ENCODE results near the gene GULP1. TPM values are rescaled to one million over a fixed set of nuclear protein-coding genes. Genes with fewer than 3 reads are reported as not detected.

GULP1 gene
- total and polyA plus RNA-seq, 2 experiments from 2014 or later: 94.6 to 181 TPM

DNA sequence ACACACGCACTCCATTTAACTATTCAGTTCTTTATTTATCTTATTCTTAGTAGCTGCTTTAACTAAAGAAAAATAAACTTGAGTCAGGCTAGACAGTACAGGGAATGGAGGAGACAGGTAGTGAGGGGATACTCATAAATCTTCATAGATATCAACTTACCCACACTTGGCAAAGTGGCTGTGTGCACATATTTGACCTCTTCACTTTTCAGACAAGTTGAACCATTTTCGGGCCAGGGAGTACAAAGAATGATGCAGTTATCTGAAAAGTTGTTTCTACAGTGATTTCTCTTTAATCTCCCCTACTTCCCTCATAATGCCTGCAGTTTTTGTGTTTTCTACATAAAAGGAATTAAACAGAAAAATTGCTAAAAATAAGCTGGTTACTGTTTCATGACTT lies 307.5 kb downstream of the GULP1 start:
- no peaks in the 10 kb centered on the region for H3K9me3 Mint-ChIP-seq
- Histone ChIP-seq H3K4me3 (no peak overlapping the region), H3K27ac (ENCODE audit: low read depth) (peak overlapping the region; percentile 8; the same call in 1 of the 2 replicates), H3K36me3 (ENCODE audit: insufficient read depth) (peaks cover 8% of the 10 kb centered on the region; the same call in 1 of the 2 replicates), H3K79me2 (replicated peaks; ENCODE audit: insufficient read depth) (no peaks in the 10 kb centered on the region), H3F3A (replicated peaks; ENCODE audit: low read depth) (no peaks in the 10 kb centered on the region), H3K4me1 (ENCODE audit: insufficient read depth) (peaks cover 22% of the 10 kb centered on the region), H3K9me2 (ENCODE audit: insufficient read depth) (no peaks in the 10 kb centered on the region), H3K27me3 (ENCODE audit: insufficient read depth) (no peaks in the 10 kb centered on the region), H4K20me1 (replicated peaks; ENCODE audit: insufficient read depth) (no peaks in the 10 kb centered on the region), H3K4me2 (peak overlapping the region; percentile 24; the same call in 1 of the 2 replicates), H2AFZ (no peak overlapping the region)
- H3K27me3 Mint-ChIP-seq (ENCODE audit: insufficient read depth, low read depth, poor library complexity): no peaks in the 10 kb centered on the region
- H3K27ac Mint-ChIP-seq: no peak overlapping the region
- H3K4me3 Mint-ChIP-seq: no peak overlapping the region
- H3K36me3 Mint-ChIP-seq (ENCODE audit: low read depth): no peaks in the 10 kb centered on the region; the same call in 1 of the 3 replicates
- DNase-seq (ENCODE audit: low spot score): no peak
- TF ChIP-seq POLR2AphosphoS5 (IDR thresholded peaks at IDR 0.05; ENCODE audit: low read depth) (no peak), JUNB (IDR thresholded peaks at IDR 0.05; ENCODE audit: unreplicated experiment) (no peak), CREB1 (CRISPR knock-in tag; IDR thresholded peaks at IDR 0.05; ENCODE audit: low read depth) (no peak), EZH2 (IDR thresholded peaks at IDR 0.05; ENCODE audit: low read depth, unreplicated experiment) (no peak), NANOG (IDR thresholded peaks at IDR 0.05; ENCODE audit: borderline replicate concordance) (no peak), ZNF114 (CRISPR knock-in tag; IDR thresholded peaks at IDR 0.05) (no peak), STAT1 (IDR thresholded peaks at IDR 0.05; ENCODE audit: unreplicated experiment) (no peak), EZH2phosphoT487 (IDR thresholded peaks at IDR 0.05; ENCODE audit: unreplicated experiment) (no peak), ZNF462 (CRISPR knock-in tag; IDR thresholded peaks at IDR 0.05) (no peak), ETS1 (IDR thresholded peaks at IDR 0.05) (no peak), ZNF331 (CRISPR knock-in tag; IDR thresholded peaks at IDR 0.05; ENCODE audit: low read depth) (no peak)
- TF ChIP-seq, protein P1, sequence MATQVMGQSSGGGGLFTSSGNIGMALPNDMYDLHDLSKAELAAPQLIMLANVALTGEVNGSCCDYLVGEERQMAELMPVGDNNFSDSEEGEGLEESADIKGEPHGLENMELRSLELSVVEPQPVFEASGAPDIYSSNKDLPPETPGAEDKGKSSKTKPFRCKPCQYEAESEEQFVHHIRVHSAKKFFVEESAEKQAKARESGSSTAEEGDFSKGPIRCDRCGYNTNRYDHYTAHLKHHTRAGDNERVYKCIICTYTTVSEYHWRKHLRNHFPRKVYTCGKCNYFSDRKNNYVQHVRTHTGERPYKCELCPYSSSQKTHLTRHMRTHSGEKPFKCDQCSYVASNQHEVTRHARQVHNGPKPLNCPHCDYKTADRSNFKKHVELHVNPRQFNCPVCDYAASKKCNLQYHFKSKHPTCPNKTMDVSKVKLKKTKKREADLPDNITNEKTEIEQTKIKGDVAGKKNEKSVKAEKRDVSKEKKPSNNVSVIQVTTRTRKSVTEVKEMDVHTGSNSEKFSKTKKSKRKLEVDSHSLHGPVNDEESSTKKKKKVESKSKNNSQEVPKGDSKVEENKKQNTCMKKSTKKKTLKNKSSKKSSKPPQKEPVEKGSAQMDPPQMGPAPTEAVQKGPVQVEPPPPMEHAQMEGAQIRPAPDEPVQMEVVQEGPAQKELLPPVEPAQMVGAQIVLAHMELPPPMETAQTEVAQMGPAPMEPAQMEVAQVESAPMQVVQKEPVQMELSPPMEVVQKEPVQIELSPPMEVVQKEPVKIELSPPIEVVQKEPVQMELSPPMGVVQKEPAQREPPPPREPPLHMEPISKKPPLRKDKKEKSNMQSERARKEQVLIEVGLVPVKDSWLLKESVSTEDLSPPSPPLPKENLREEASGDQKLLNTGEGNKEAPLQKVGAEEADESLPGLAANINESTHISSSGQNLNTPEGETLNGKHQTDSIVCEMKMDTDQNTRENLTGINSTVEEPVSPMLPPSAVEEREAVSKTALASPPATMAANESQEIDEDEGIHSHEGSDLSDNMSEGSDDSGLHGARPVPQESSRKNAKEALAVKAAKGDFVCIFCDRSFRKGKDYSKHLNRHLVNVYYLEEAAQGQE (IDR thresholded peaks at IDR 0.05; ENCODE audit: unreplicated experiment): no peak
- TF ChIP-seq, protein P2, sequence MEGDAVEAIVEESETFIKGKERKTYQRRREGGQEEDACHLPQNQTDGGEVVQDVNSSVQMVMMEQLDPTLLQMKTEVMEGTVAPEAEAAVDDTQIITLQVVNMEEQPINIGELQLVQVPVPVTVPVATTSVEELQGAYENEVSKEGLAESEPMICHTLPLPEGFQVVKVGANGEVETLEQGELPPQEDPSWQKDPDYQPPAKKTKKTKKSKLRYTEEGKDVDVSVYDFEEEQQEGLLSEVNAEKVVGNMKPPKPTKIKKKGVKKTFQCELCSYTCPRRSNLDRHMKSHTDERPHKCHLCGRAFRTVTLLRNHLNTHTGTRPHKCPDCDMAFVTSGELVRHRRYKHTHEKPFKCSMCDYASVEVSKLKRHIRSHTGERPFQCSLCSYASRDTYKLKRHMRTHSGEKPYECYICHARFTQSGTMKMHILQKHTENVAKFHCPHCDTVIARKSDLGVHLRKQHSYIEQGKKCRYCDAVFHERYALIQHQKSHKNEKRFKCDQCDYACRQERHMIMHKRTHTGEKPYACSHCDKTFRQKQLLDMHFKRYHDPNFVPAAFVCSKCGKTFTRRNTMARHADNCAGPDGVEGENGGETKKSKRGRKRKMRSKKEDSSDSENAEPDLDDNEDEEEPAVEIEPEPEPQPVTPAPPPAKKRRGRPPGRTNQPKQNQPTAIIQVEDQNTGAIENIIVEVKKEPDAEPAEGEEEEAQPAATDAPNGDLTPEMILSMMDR (conservative IDR thresholded peaks at IDR 0.05; ENCODE audit: low read depth in 2 of 2): no peak
- ATAC-seq: no peak
- H3K4me1 Mint-ChIP-seq: peaks cover 19% of the 10 kb centered on the region; the same call in 2 of the 3 replicates

All from GM23338 (cell line).